Naive thymus-derived CD4-positive, alpha-beta T cell (primary cell): ENCODE data around the gene PRKAG2. TPM values are rescaled to one million over a fixed set of nuclear protein-coding genes. Genes with fewer than 3 reads are reported as not detected.

ENCODE experiments used
- ATAC-seq: fragments of 150-1000 bp; cut with Tn5 transposase; 2 replicates; pipeline ENCODE4 v1.10.0; 2021; ENCODE audit warnings: mild to moderate bottlenecking, moderate library complexity
- CTCF ChIA-PET: fragments of 350-600 bp; sonication (Branson Sonifier 250); formaldehyde crosslinking; loops from one replicate; lab custom pipeline; 2021; ENCODE audit warnings: antibody characterized with exemption; lab: Charles Lee
- POLR2A ChIA-PET: fragments of 350-600 bp; sonication (Branson Sonifier 250); formaldehyde crosslinking; loops from one replicate; lab custom pipeline; 2021; ENCODE audit warnings: antibody characterized with exemption, inconsistent platforms; lab: Charles Lee
- DNase-seq, 9 donors: peaks; one replicate each; pipeline versions ENCODE4 v3.0.0 to v3.0.0-alpha.2; 2020 to 2022; ENCODE audit warnings: mixed read lengths in 1 of 9
- H3K27ac ChIP-seq: one replicate; pipeline ENCODE4 v1.7.0; 2013; ENCODE audit warnings: mild to moderate bottlenecking, low read depth, low read length, moderate library complexity
- H3K27me3 ChIP-seq, 2 donors: one replicate each; pipeline ENCODE4 v1.7.0; 2013; ENCODE audit warnings: low read length in 2 of 2, mild to moderate bottlenecking in 2 of 2, moderate library complexity in 2 of 2; ENCODE audit not compliant: control insufficient read depth in 2 of 2, insufficient read depth in 2 of 2
- H3K36me3 ChIP-seq, 3 experiments: 1 replicate in 2 of 3; 2 replicates in 1 of 3; pipeline ENCODE4 v1.7.0; 2013; ENCODE audit warnings: low read length in 3 of 3, mild to moderate bottlenecking in 3 of 3, moderate library complexity in 1 of 3; ENCODE audit not compliant: insufficient read depth in 3 of 3, control insufficient read depth in 2 of 3
- H3K4me1 ChIP-seq, 2 donors: one replicate each; pipeline ENCODE4 v1.7.0; 2013; ENCODE audit warnings: low read length in 2 of 2, mild to moderate bottlenecking in 2 of 2, moderate library complexity in 1 of 2; ENCODE audit not compliant: control insufficient read depth in 2 of 2, insufficient read depth in 2 of 2
- H3K4me3 ChIP-seq: 2 replicates; pipeline ENCODE4 v1.7.0; 2013; ENCODE audit warnings: mild to moderate bottlenecking, low read length
- H3K9me3 ChIP-seq, 3 experiments: 1 replicate in 2 of 3; 2 replicates in 1 of 3; pipeline ENCODE4 v1.7.0; 2013; ENCODE audit warnings: low read length in 3 of 3; ENCODE audit not compliant: control insufficient read depth in 2 of 3
- H3K27ac Mint-ChIP-seq, 9 donors: one replicate each; pipeline ENCODE4 v1.8.0; 2020 to 2022; ENCODE audit warnings: mixed read lengths in 9 of 9, mild to moderate bottlenecking in 8 of 9, moderate library complexity in 5 of 9, inconsistent platforms in 2 of 9
- H3K27me3 Mint-ChIP-seq, 5 donors: one replicate each; pipeline ENCODE4 v1.8.0; 2021 to 2022; ENCODE audit warnings: mixed read lengths in 5 of 5, mild to moderate bottlenecking in 1 of 5
- H3K36me3 Mint-ChIP-seq, 5 donors: one replicate each; pipeline ENCODE4 v1.8.0; 2020 to 2022; ENCODE audit warnings: mixed read lengths in 5 of 5, mild to moderate bottlenecking in 3 of 5, inconsistent platforms in 1 of 5
- H3K4me1 Mint-ChIP-seq, 7 donors: one replicate each; pipeline ENCODE4 v1.8.0; 2020 to 2022; ENCODE audit warnings: mixed read lengths in 7 of 7, mild to moderate bottlenecking in 3 of 7, inconsistent platforms in 1 of 7
- H3K4me3 Mint-ChIP-seq, 10 donors: one replicate each; pipeline ENCODE4 v1.8.0; 2020 to 2022; ENCODE audit warnings: mild to moderate bottlenecking in 10 of 10, mixed read lengths in 10 of 10, moderate library complexity in 6 of 10, inconsistent platforms in 2 of 10
- H3K9me3 Mint-ChIP-seq, 11 donors: one replicate each; pipeline ENCODE4 v1.8.0; 2020 to 2022; ENCODE audit warnings: mixed read lengths in 11 of 11, mild to moderate bottlenecking in 4 of 11, inconsistent platforms in 1 of 11, moderate library complexity in 1 of 11
- intact Hi-C, 2 donors: fragments of 100-400 bp; cut with micrococcal nuclease; formaldehyde crosslinking; loops; one replicate each; pipeline ENCODE4 v1.15.1; 2023
- polyA plus RNA-seq, 2 donors: library from polyadenylated mRNA; unstranded; fragments of 300-500 nt; fragmentation: Illumina TruSeq; gene quantifications; one replicate each; pipeline ENCODE4 v1.2.3, GENCODE V29; 2021
- total RNA-seq, 6 experiments: library from RNA in 5 of 6; stranded (reverse) in 5 of 6; gene quantifications; 1 replicate in 5 of 6; 2 replicates in 1 of 6; pipeline ENCODE4 v1.2.3 and lab custom pipeline; 2021 to 2026

Gene PRKAG2
- total and polyA plus RNA-seq, 7 experiments from 2014 or later: 15.0 to 74.4 (median 55.7) TPM

GRCh38 chr7:151790095-151790829, 86.7 kb downstream of the PRKAG2 start:
- H3K4me3 ChIP-seq: no peak overlapping the region
- ChIA-PET POLR2A (no interaction called here), CTCF (interaction anchor here (0.6 kb wide), 1 partner anchor 49 kb away, joined by 4 read pairs; no protein-coding TSS in a partner anchor)
- H3K4me1 Mint-ChIP-seq: peaks cover 3 to 36% (median 31%) of the 10 kb centered on the region in 7 donors
- H3K27me3 ChIP-seq: no peaks in the 10 kb centered on the region
- no peaks in the 10 kb centered on the region for H3K9me3 ChIP-seq
- intact Hi-C loops: no loop called here
- no peak overlapping the region for H3K4me3 Mint-ChIP-seq
- H3K27me3 Mint-ChIP-seq: no peaks in the 10 kb centered on the region
- H3K36me3 Mint-ChIP-seq: peaks cover 0 to 16% (median 4%) of the 10 kb centered on the region in 5 donors
- no peak overlapping the region for H3K27ac ChIP-seq
- peaks cover 0 to 13% (median 0%) of the 10 kb centered on the region in 3 experiments for H3K36me3 ChIP-seq
- ATAC-seq (no peak), DNase-seq (no peak)
- no peak overlapping the region for H3K27ac Mint-ChIP-seq
- H3K4me1 ChIP-seq: no peaks in the 10 kb centered on the region
- peaks cover 0 to 3% (median 0%) of the 10 kb centered on the region in 11 donors for H3K9me3 Mint-ChIP-seq

DNA sequence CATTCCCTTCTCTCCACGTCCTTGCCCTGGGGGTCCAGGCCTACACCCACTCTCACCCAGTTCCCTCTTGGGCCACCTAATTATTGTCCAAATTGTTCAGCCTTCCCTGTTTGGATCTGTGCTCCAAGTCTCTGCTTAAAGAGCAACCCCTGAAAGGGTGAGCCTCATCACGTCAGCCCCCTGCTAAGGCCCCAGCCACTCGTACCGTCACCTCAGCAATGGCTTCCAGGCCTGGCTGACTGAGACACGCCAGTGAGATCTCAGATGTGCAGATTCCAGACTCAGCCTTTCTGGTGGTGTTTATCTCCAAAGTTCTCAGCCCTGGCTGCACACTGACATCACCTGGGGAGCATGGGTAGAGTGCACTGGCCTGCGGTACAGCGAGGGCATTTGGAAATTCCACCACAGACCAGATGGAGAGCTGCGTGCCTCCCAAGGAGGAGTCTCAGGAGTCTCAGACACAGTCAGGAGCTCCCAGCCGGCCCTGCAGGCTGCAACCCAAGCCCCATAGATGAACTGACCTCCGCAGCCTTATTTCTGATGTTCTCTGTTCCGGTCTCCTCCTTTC, 87.5 kb downstream of the PRKAG2 start:
- intact Hi-C loops: no loop called here
- no peak overlapping the region for H3K4me3 Mint-ChIP-seq
- no peak overlapping the region for H3K27ac ChIP-seq
- H3K36me3 Mint-ChIP-seq: peaks cover 0 to 16% (median 4%) of the 10 kb centered on the region in 5 donors
- peak overlapping the region in 1 of 9 donors; percentile 53 for H3K27ac Mint-ChIP-seq
- no peaks in the 10 kb centered on the region for H3K4me1 ChIP-seq
- ATAC-seq: no peak
- H3K27me3 ChIP-seq: no peaks in the 10 kb centered on the region
- peaks cover 3 to 36% (median 27%) of the 10 kb centered on the region in 7 donors for H3K4me1 Mint-ChIP-seq
- H3K4me3 ChIP-seq: no peak overlapping the region
- H3K9me3 ChIP-seq: no peaks in the 10 kb centered on the region
- ChIA-PET CTCF (no interaction called here), POLR2A (no interaction called here)
- no peak for DNase-seq
- peaks cover 0 to 7% (median 0%) of the 10 kb centered on the region in 3 experiments for H3K36me3 ChIP-seq
- peaks cover 0 to 3% (median 0%) of the 10 kb centered on the region in 11 donors for H3K9me3 Mint-ChIP-seq
- no peaks in the 10 kb centered on the region for H3K27me3 Mint-ChIP-seq

- no peak for ATAC-seq
- H3K27ac ChIP-seq: no peak overlapping the region
- CTCF ChIA-PET: no interaction called here
Observed at GRCh38 chr7:151787348-151787747, 89.6 kb downstream of the PRKAG2 start.

GRCh38 chr7:151786936-151787335, 90.0 kb downstream of the PRKAG2 start:
- H3K36me3 ChIP-seq: peaks cover 0 to 7% (median 0%) of the 10 kb centered on the region in 3 experiments
- peaks cover 0 to 5% of the 10 kb centered on the region in 2 donors for H3K4me1 ChIP-seq
- Mint-ChIP-seq H3K36me3 (peaks cover 0 to 16% (median 4%) of the 10 kb centered on the region in 5 donors), H3K4me1 (peaks cover 10 to 45% (median 36%) of the 10 kb centered on the region in 7 donors), H3K4me3 (no peak overlapping the region), H3K27me3 (peaks cover 0 to 2% (median 0%) of the 10 kb centered on the region in 5 donors), H3K9me3 (peaks cover 0 to 3% (median 0%) of the 10 kb centered on the region in 11 donors), H3K27ac (peak overlapping the region in 1 of 9 donors; percentile 57)
- ATAC-seq (no peak), DNase-seq (no peak)
- no peak overlapping the region for H3K4me3 ChIP-seq
- CTCF ChIA-PET: interaction anchor here (1.6 kb wide), 1 partner anchor 154 kb away, joined by 3 read pairs; no protein-coding TSS in a partner anchor
- no peaks in the 10 kb centered on the region for H3K27me3 ChIP-seq
- intact Hi-C loops: no loop called here
- H3K9me3 ChIP-seq: no peaks in the 10 kb centered on the region
- no peak overlapping the region for H3K27ac ChIP-seq
- POLR2A ChIA-PET: no interaction called here

More at GRCh38 chr7:151787348-151787747, 89.6 kb downstream of the PRKAG2 start:
- H3K9me3 ChIP-seq: no peaks in the 10 kb centered on the region
- H3K36me3 ChIP-seq: peaks cover 0 to 7% (median 0%) of the 10 kb centered on the region in 3 experiments
- no peak overlapping the region for H3K4me3 ChIP-seq
- Mint-ChIP-seq H3K4me1 (peaks cover 10 to 44% (median 33%) of the 10 kb centered on the region in 7 donors), H3K36me3 (peaks cover 0 to 16% (median 4%) of the 10 kb centered on the region in 5 donors), H3K27ac (peak overlapping the region in 2 of 9 donors; percentile 49 to 57), H3K9me3 (peaks cover 0 to 3% (median 0%) of the 10 kb centered on the region in 11 donors), H3K27me3 (peaks cover 0 to 2% (median 0%) of the 10 kb centered on the region in 5 donors), H3K4me3 (no peak overlapping the region)
- no peaks in the 10 kb centered on the region for H3K27me3 ChIP-seq
- intact Hi-C loops: no loop called here
- POLR2A ChIA-PET: no interaction called here
- DNase-seq: no peak
- H3K4me1 ChIP-seq: peaks cover 0 to 4% of the 10 kb centered on the region in 2 donors

DNA sequence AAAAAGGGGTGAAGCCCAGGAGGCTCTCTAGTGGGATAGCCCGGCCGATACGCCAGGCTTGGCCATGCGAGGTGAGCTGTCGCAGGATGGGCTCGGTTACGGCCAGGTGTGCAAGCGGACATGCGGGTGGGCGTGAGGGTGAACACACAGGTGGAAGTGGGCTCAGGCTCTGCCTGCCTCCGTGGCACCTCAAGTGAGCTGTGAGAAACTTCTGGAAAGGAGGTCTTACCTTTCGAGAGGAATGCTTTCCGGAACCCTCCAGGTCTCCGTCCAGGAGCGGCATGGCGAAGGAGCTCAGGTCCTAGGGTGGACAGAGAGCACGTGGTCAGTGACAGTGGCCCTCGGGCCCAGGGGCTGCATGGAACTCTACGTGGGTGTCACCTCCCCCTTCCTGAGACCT, 90.7 kb downstream of the PRKAG2 start:
- intact Hi-C loops: no loop called here
- Histone ChIP-seq H3K27me3 (no peaks in the 10 kb centered on the region), H3K4me1 (peaks cover 0 to 5% of the 10 kb centered on the region in 2 donors), H3K36me3 (peaks cover 0 to 7% (median 0%) of the 10 kb centered on the region in 3 experiments), H3K9me3 (no peaks in the 10 kb centered on the region), H3K27ac (no peak overlapping the region), H3K4me3 (no peak overlapping the region)
- Mint-ChIP-seq H3K9me3 (peaks cover 0 to 3% (median 0%) of the 10 kb centered on the region in 11 donors), H3K4me3 (no peak overlapping the region), H3K4me1 (peaks cover 10 to 38% (median 35%) of the 10 kb centered on the region in 7 donors), H3K27me3 (peaks cover 0 to 2% (median 0%) of the 10 kb centered on the region in 5 donors), H3K27ac (no peak overlapping the region), H3K36me3 (peaks cover 0 to 13% (median 0%) of the 10 kb centered on the region in 5 donors)
- DNase-seq (no peak), ATAC-seq (no peak)
- POLR2A ChIA-PET: no interaction called here
- CTCF ChIA-PET: interaction anchor here (1.6 kb wide), 1 partner anchor 153 kb away, joined by 3 read pairs; no protein-coding TSS in a partner anchor

- ATAC-seq: no peak
- H3K4me1 Mint-ChIP-seq: peaks cover 10 to 38% (median 34%) of the 10 kb centered on the region in 7 donors
- Histone ChIP-seq H3K4me1 (peaks cover 0 to 5% of the 10 kb centered on the region in 2 donors), H3K36me3 (peaks cover 0 to 13% (median 0%) of the 10 kb centered on the region in 3 experiments), H3K4me3 (no peak overlapping the region), H3K27me3 (no peaks in the 10 kb centered on the region), H3K9me3 (no peaks in the 10 kb centered on the region), H3K27ac (no peak overlapping the region)
- peaks cover 0 to 2% (median 0%) of the 10 kb centered on the region in 5 donors for H3K27me3 Mint-ChIP-seq
- peak overlapping the region in 1 of 9 donors; percentile 56 for H3K27ac Mint-ChIP-seq
- DNase-seq: no peak
- peaks cover 0 to 3% (median 0%) of the 10 kb centered on the region in 11 donors for H3K9me3 Mint-ChIP-seq
- no peak overlapping the region for H3K4me3 Mint-ChIP-seq
- CTCF ChIA-PET: interaction anchor here (1.6 kb wide), 1 partner anchor 152 kb away, joined by 3 read pairs; no protein-coding TSS in a partner anchor
- H3K36me3 Mint-ChIP-seq: peaks cover 0 to 18% (median 3%) of the 10 kb centered on the region in 5 donors
- POLR2A ChIA-PET: no interaction called here
- intact Hi-C loops: no loop called here
Observed at GRCh38 chr7:151785681-151785965, 91.3 kb downstream of the PRKAG2 start.
